ENCODE measurements around the gene SLA2.
A peak's percentile ranks its signal among the peaks of the same experiment; 100 is the strongest.

SLA2 gene

DNA sequence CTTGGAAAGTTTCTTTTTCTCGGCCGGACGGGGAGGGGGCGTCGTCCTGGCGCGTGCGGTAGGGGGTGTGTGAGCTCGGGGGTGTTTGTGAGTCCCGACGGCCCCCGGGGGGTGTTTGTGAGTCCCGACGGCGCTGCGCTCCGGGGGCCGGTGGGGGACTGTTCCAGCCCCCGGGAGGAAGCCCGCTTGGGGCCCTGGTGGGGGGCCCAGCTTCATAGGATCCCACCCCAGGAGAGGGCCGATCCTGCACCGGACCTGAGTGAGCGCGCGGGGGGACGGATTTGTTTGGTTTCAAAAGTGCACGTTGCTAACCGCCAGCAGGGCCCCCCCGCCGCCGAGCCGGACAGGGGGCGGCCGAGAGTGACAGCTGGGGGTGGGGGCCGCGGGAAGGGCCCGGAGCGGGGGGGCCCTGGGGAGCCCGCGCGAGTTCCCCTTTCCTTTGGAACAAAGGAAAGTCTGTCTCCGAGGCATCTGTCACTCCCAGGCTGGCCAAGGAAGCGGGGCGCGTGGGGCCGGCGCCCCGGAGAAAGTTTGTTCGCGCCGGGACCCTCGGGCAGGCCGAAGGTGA, 72.1 kb downstream of the SLA2 start:
- H3K9me3 Mint-ChIP-seq = no peaks in the 10 kb centered on the region
- TF ChIP-seq, protein P1, sequence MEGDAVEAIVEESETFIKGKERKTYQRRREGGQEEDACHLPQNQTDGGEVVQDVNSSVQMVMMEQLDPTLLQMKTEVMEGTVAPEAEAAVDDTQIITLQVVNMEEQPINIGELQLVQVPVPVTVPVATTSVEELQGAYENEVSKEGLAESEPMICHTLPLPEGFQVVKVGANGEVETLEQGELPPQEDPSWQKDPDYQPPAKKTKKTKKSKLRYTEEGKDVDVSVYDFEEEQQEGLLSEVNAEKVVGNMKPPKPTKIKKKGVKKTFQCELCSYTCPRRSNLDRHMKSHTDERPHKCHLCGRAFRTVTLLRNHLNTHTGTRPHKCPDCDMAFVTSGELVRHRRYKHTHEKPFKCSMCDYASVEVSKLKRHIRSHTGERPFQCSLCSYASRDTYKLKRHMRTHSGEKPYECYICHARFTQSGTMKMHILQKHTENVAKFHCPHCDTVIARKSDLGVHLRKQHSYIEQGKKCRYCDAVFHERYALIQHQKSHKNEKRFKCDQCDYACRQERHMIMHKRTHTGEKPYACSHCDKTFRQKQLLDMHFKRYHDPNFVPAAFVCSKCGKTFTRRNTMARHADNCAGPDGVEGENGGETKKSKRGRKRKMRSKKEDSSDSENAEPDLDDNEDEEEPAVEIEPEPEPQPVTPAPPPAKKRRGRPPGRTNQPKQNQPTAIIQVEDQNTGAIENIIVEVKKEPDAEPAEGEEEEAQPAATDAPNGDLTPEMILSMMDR (IDR thresholded peaks at IDR 0.05; ENCODE audit: unreplicated experiment in 3 of 3) = no peak
- H3K36me3 Mint-ChIP-seq (ENCODE audit: low read depth) = peaks cover 10% of the 10 kb centered on the region
- peak overlapping the region in 2 of 3 experiments; percentile 28 to 98 for H3K27ac Mint-ChIP-seq
- peak overlapping the region; percentile 80 to 93 (median 89) for H3K4me3 Mint-ChIP-seq
- H3K27me3 Mint-ChIP-seq (ENCODE audit: low read depth) = no peaks in the 10 kb centered on the region
- H3K4me1 Mint-ChIP-seq = peaks cover 44% of the 10 kb centered on the region

DNA sequence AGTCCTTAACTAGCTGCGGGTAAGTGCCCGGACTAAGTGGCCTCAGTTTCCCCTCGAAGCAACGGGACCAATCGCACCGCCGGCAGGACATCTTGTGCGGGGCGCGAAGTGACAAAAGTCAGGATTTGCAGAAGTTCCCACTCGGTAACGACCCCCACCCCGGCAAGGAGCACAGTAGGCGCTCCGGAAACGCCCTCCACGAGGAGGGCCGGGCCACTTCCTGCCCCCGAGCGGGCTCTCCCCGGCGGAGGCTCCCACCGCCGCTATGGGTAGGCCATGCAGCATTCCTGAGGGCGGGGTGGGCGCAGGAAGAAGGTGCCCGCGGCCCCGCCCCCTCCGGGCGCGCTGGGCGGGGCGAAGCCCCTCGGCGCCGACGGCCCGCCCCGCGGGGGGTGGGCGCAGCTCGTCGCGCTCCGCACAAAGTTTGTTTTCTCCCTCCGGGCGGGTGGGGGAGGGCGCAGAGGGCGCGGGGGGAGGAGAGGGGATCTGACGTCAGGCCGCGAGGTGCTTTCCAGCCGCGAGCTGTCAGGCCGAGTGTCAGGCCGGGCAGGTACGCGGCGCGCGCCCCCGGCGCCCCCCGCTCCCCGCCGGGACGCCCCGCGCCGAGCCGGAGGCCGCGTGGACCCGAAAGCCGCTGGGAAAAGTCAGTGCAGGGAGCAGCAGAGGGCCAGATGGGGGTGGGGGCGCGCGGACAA, 72.7 kb downstream of the SLA2 start, which contains the start of gene TGIF2:
TGIF2 (plus strand) TSS at position 495 of the 695 bp plus-strand sequence. CDS start 5,178 bp downstream, outside the sequence.
- Mint-ChIP-seq H3K27me3 (ENCODE audit: low read depth) (no peaks in the 10 kb centered on the region), H3K27ac (peak within 1 kb of the TSS; percentile 97 to 98 (median 97)), H3K9me3 (no peaks in the 10 kb centered on the region), H3K4me3 (peak within 1 kb of the TSS; percentile 89 to 93 (median 93)), H3K4me1 (peaks cover 44% of the 10 kb centered on the region), H3K36me3 (ENCODE audit: low read depth) (peaks cover 5% of the 10 kb centered on the region)
- TF ChIP-seq, protein P1 (IDR thresholded peaks at IDR 0.05; ENCODE audit: unreplicated experiment in 3 of 3) = no peak

- TF ChIP-seq, protein P1 (IDR thresholded peaks at IDR 0.05; ENCODE audit: unreplicated experiment in 3 of 3) = no peak
- Mint-ChIP-seq H3K27me3 (ENCODE audit: low read depth) (no peaks in the 10 kb centered on the region), H3K9me3 (no peaks in the 10 kb centered on the region), H3K4me1 (peaks cover 44% of the 10 kb centered on the region), H3K36me3 (ENCODE audit: low read depth) (peaks cover 5% of the 10 kb centered on the region), H3K4me3 (peak overlapping the region; percentile 79 to 92 (median 82)), H3K27ac (peak overlapping the region; percentile 97)
Measured at GRCh38 chr20:36572701-36573102, 73.3 kb downstream of the SLA2 start.

DNA sequence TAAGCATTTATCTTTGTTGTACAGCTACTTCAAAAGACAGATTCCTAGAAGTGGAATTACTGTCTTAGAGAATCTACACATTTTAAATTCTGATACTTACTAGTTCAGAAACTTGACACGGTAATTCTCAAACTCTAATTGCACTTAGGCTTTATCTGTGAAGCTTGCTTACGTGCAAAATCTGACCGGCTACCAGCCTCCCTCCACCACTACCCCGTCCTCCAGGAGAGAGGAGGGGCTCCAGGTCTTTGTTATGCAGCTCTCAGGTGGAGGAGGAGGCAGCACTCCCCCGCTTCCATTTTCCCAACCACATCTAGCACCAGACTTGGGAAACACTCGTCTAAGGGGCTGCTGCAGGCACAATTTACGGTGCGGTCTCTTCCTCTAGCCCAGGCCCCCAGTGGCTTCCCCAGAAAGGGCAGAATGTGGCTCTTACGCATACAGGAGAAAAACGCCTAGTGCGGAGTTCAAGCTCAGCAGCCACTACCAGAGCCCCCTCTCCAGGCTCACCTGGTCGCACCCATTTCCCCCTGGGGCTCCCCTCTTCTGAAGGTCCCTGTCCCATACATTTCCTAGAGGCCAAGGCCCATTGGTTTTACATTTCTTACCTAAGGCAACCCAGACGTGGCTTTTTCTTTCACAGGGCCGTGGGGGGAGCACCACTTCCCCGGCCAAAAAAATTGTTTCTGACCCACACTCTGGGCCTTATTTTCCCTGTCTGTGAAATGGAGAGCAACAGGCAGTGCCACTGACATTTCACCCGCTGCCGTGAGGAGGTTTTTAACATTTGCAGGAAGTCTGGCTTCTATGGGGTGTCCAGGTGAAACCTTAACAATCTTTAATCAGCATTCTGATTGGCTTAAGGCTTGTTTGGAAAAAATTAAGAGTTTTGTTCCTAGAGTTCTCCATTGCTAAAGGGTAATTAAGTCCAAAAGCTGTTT, 74.2 kb downstream of the SLA2 start:
- Mint-ChIP-seq H3K9me3 (no peaks in the 10 kb centered on the region), H3K36me3 (ENCODE audit: low read depth) (peaks cover 6% of the 10 kb centered on the region), H3K4me3 (peak overlapping the region; percentile 79 to 92 (median 82)), H3K27ac (peak overlapping the region; percentile 97), H3K27me3 (ENCODE audit: low read depth) (no peaks in the 10 kb centered on the region), H3K4me1 (peaks cover 44% of the 10 kb centered on the region)
- TF ChIP-seq, protein P1 (IDR thresholded peaks at IDR 0.05; ENCODE audit: unreplicated experiment in 3 of 3) = no peak

- H3K27me3 Mint-ChIP-seq (ENCODE audit: low read depth) = no peaks in the 10 kb centered on the region
- TF ChIP-seq, protein P1 (IDR thresholded peaks at IDR 0.05; ENCODE audit: unreplicated experiment in 3 of 3) = no peak
- H3K27ac Mint-ChIP-seq = peak overlapping the region in 2 of 3 experiments; percentile 6 to 23
- peak overlapping the region in 1 of 3 experiments; percentile 13 for H3K4me3 Mint-ChIP-seq
- peaks cover 27% of the 10 kb centered on the region for H3K4me1 Mint-ChIP-seq
- peaks cover 5% of the 10 kb centered on the region for H3K36me3 Mint-ChIP-seq (ENCODE audit: low read depth)
- peaks cover 2% of the 10 kb centered on the region for H3K9me3 Mint-ChIP-seq
Measured at GRCh38 chr20:36569847-36570429, 76.1 kb downstream of the SLA2 start.

All from nephron (organoid).